Kidney (tissue), 14 donors: ENCODE measurements around the gene GNB1. TPM values are rescaled to one million over a fixed set of nuclear protein-coding genes. Genes with fewer than 3 reads are reported as not detected.
A peak's percentile ranks its signal among the peaks of the same experiment; 100 is the strongest.

ENCODE experiments used
- DNase-seq, 5 donors: peaks; one replicate each; pipeline ENCODE4 v3.0.0-alpha.2; 2013 to 2020
- FAIRE-seq: peaks from 2 replicates; lab custom pipeline; 2012; peaks lifted over from hg19 to GRCh38; lab: Jason Lieb, UNC
- H3K27ac ChIP-seq, 2 donors: one replicate each; pipeline ENCODE4 v1.7.0; 2013; ENCODE audit warnings: low read depth in 2 of 2, low read length in 2 of 2, inconsistent platforms in 1 of 2
- H3K27me3 ChIP-seq: one replicate; pipeline ENCODE4 v1.7.1; 2013; ENCODE audit warnings: low read length, inconsistent platforms; ENCODE audit not compliant: control insufficient read depth, insufficient read depth
- H3K36me3 ChIP-seq, 3 donors: one replicate each; pipeline versions ENCODE4 v1.7.0 to v1.7.1; 2013; ENCODE audit warnings: low read length in 3 of 3, control low read depth in 1 of 3, inconsistent platforms in 1 of 3; ENCODE audit not compliant: insufficient read depth in 3 of 3, control insufficient read depth in 2 of 3
- H3K4me1 ChIP-seq, 3 donors: one replicate each; pipeline versions ENCODE4 v1.7.0 to v1.7.1; 2013; ENCODE audit warnings: low read length in 3 of 3, inconsistent platforms in 1 of 3, low read depth in 1 of 3; ENCODE audit not compliant: control insufficient read depth in 2 of 3, insufficient read depth in 2 of 3
- H3K4me3 ChIP-seq, 3 donors: one replicate each; pipeline versions ENCODE4 v1.7.0 to v1.8.1; 2013; ENCODE audit warnings: low read length in 3 of 3, control low read depth in 1 of 3, inconsistent platforms in 1 of 3
- H3K9ac ChIP-seq, 3 donors: one replicate each; pipeline versions ENCODE4 v1.7.0 to v1.7.1; 2013; ENCODE audit warnings: low read length in 3 of 3, control low read depth in 1 of 3, inconsistent platforms in 1 of 3
- H3K9me3 ChIP-seq, 3 donors: one replicate each; pipeline versions ENCODE4 v1.7.0 to v1.7.1; 2013; ENCODE audit warnings: low read length in 3 of 3, control low read depth in 1 of 3, inconsistent platforms in 1 of 3; ENCODE audit not compliant: control insufficient read depth in 2 of 3, insufficient read depth in 1 of 3
- intact Hi-C: fragments of 100-400 bp; cut with DNase I; formaldehyde crosslinking; loops from one replicate; pipeline ENCODE4 v1.11.1; 2022
- polyA plus RNA-seq: library from polyadenylated mRNA; stranded (reverse); fragments of 350-450 nt; fragmentation: Illumina TruSeq; extraction: RNeasy Lipid Tissue Mini Kit (QIAGEN cat#74804); gene quantifications from one replicate; pipeline ENCODE4 v1.2.3, GENCODE V29; 2014; ENCODE audit warnings: low read depth, low replicate concordance; ENCODE audit not compliant: insufficient read depth
- total RNA-seq: library from RNA; stranded (reverse); fragmentation: NEBNext Ultra II Directional; extraction: Animal tissue kit (Norgen Biotek cat#: 25700); gene quantifications from one replicate; pipeline ENCODE4 v1.2.1, GENCODE V29; 2021
- TF ChIP-seq, protein P1 (sequence below): IDR thresholded peaks from 3 replicates; pipeline ENCODE4 v1.5.1; 2012; ENCODE audit warnings: mild to moderate bottlenecking, moderate library complexity, borderline replicate concordance; ENCODE audit not compliant: insufficient read depth; ENCODE audit errors: extremely low read depth
- donor health status: control.
- donor health status: control.
- donor health status: control.
- donor health status: control.
- donor health status: control.
- donor health status: DM: yes; HTN: yes; CAD: no.
- donor health status: Normal renal cell carcinoma (clear cell type).

GNB1 gene
- total and polyA plus RNA-seq, 2 donors from 2014 or later, result 144 to 347 TPM

DNA sequence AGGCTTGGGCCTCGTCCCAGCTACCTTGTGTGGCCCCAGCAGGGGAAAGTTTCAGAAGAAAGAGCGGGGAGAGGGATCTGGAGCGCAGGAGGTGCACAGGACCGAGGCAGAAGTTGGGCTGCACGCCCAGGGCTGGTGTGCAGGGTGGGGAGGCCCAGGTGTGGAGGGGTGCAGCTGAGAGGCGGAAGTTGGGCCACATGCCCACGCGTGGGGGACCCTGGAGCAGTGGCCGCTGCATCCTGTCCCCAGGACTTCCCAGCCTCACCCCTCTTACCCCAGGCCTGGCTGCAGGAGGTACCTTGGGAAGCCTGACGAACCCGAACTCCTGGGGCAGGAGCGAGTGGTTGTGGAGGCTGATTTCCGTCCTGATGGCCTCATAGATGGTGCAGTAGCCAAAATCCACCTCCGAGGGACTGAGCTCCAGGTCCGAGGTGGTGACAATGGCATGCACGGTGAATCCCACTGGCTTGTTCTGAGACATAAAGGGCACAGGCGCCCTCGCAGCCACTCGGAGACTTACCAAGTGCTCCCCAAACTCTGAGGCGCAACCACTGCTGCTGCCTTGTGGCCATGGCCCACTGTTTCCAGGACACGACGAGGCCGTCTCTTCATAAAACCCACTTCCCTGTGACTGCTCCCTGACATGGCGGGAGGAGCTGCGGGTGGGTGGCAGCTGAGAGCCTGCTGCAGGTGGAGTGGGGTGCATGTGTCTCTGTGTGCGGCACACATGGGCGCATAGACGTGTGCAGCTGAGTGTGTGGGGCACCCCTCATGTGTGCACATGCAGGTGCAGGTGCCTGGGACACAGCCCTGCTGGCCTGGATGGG, 48.6 kb upstream of the GNB1 start:
- Histone ChIP-seq H3K27ac (no peak overlapping the region), H3K27me3 (no peaks in the 10 kb centered on the region), H3K9ac (no peak overlapping the region), H3K4me3 (no peak overlapping the region), H3K36me3 (no peaks in the 10 kb centered on the region), H3K4me1 (peaks cover 0 to 7% (median 7%) of the 10 kb centered on the region in 3 donors), H3K9me3 (no peaks in the 10 kb centered on the region)
- DNase-seq (peak in 2 of 5 donors; percentile 35 to 62), FAIRE-seq (no peak)
- TF ChIP-seq, protein P1, sequence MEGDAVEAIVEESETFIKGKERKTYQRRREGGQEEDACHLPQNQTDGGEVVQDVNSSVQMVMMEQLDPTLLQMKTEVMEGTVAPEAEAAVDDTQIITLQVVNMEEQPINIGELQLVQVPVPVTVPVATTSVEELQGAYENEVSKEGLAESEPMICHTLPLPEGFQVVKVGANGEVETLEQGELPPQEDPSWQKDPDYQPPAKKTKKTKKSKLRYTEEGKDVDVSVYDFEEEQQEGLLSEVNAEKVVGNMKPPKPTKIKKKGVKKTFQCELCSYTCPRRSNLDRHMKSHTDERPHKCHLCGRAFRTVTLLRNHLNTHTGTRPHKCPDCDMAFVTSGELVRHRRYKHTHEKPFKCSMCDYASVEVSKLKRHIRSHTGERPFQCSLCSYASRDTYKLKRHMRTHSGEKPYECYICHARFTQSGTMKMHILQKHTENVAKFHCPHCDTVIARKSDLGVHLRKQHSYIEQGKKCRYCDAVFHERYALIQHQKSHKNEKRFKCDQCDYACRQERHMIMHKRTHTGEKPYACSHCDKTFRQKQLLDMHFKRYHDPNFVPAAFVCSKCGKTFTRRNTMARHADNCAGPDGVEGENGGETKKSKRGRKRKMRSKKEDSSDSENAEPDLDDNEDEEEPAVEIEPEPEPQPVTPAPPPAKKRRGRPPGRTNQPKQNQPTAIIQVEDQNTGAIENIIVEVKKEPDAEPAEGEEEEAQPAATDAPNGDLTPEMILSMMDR, result no peak
- intact Hi-C loops, result no loop called here

DNA sequence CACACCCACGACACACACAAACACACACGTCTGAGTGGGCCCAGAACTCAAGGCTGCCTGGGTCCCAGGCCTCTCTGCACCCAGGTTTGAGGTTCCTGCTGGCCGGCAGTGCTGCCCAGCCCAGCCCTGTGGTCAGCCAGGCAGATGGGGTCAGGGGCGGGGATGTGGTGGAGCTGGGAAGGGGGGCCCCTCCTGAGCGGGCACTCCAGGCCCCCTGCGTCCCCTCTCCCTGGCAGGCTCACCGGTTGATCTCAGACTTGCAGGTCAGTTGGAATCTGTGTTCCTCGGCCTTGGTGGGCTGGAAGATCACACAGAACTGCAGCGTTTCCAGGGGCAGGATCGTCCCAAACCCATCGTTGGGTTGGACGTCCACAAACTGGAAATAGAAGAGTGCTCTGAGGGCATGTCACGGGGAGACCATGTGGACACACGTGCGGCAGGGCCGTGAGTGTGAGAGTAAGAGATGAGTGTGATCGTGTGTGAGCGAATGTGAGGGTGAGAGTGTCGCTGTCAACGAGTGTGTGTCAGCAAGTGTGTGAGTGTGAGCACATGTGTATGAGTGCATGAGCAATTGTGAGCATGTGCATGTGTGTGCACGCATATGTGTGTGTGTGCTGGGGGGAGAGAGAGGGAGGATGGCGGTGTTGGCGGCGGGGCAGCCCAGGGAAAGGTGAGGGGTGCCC, 47.9 kb upstream of the GNB1 start:
- Histone ChIP-seq H3K9ac (no peak overlapping the region), H3K4me1 (peaks cover 0 to 7% (median 2%) of the 10 kb centered on the region in 3 donors), H3K36me3 (no peaks in the 10 kb centered on the region), H3K27ac (no peak overlapping the region), H3K9me3 (no peaks in the 10 kb centered on the region), H3K27me3 (no peaks in the 10 kb centered on the region), H3K4me3 (no peak overlapping the region)
- intact Hi-C loops, result no loop called here
- TF ChIP-seq, protein P1, result no peak
- FAIRE-seq (no peak), DNase-seq (peak in 1 of 5 donors; percentile 52)

DNA sequence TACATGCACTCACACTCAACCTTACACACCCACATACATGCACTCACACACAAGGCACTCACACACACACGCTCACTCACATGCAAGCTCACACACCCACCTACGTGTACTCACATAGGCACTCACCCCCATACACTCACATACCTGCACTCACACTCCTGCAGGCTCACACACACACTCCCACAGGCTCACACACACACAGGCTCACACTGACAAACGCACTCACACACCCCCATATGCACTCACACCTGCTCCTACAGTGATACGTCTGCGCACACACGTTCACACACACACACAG, 47.3 kb upstream of the GNB1 start:
- FAIRE-seq, result no peak
- no peak overlapping the region for H3K27ac ChIP-seq
- TF ChIP-seq, protein P1, result no peak
- no peak overlapping the region for H3K4me3 ChIP-seq
- peaks cover 0 to 7% (median 0%) of the 10 kb centered on the region in 3 donors for H3K4me1 ChIP-seq
- H3K36me3 ChIP-seq, result no peaks in the 10 kb centered on the region
- peak in 1 of 5 donors; percentile 18 for DNase-seq
- no peaks in the 10 kb centered on the region for H3K9me3 ChIP-seq
- no peaks in the 10 kb centered on the region for H3K27me3 ChIP-seq
- intact Hi-C loops, result no loop called here
- H3K9ac ChIP-seq, result no peak overlapping the region
